H1 (cell line): Measurements from ENCODE around the gene OLFML2B. TPM values are rescaled to one million over a fixed set of nuclear protein-coding genes. Genes with fewer than 3 reads are reported as not detected.

ENCODE experiments used
- CTCF ChIA-PET: fragments of 300-600 bp; sonication (Branson Sonifier 250); formaldehyde crosslinking; loops from one replicate; lab custom pipeline; 2021; ENCODE audit not compliant: partially characterized antibody; lab: Charles Lee
- POLR2A ChIA-PET: fragments of 300-600 bp; sonication (Branson Sonifier 250); formaldehyde crosslinking; loops from one replicate; lab custom pipeline; 2021; ENCODE audit warnings: inconsistent platforms; ENCODE audit not compliant: partially characterized antibody; lab: Charles Lee
- DNase-seq, 2 experiments: peaks; one replicate each; pipeline versions ENCODE4 v3.0.0 to v3.0.0-alpha.2; 2010 to 2022; ENCODE audit warnings: low spot score in 2 of 2, low read depth in 1 of 2, mixed read lengths in 1 of 2
- FAIRE-seq: peaks from 2 replicates; lab custom pipeline; 2011; peaks lifted over from hg19 to GRCh38; lab: Jason Lieb, UNC
- H2AFZ ChIP-seq: 2 replicates; pipeline ENCODE4 v1.8.1; 2012; ENCODE audit warnings: low read length, inconsistent platforms
- H2AK5ac ChIP-seq: 2 replicates; pipeline ENCODE4 v1.6.1; 2013; ENCODE audit warnings: low read depth, low read length
- H2BK120ac ChIP-seq: replicated peaks from 2 replicates; pipeline ENCODE3; 2013; ENCODE audit warnings: low read depth, low read length, inconsistent platforms
- H2BK12ac ChIP-seq: 2 replicates; pipeline ENCODE4 v1.6.1; 2013; ENCODE audit warnings: low read depth, low read length
- H2BK15ac ChIP-seq: 2 replicates; pipeline ENCODE4 v1.6.1; 2013; ENCODE audit warnings: low read length
- H2BK20ac ChIP-seq: 2 replicates; pipeline ENCODE4 v1.6.1; 2013; ENCODE audit warnings: low read length
- H2BK5ac ChIP-seq: 2 replicates; pipeline ENCODE4 v1.6.1; 2013; ENCODE audit warnings: low read depth, low read length
- H3K14ac ChIP-seq: 2 replicates; pipeline ENCODE4 v1.6.1; 2013; ENCODE audit warnings: inconsistent platforms; ENCODE audit not compliant: insufficient read length
- H3K18ac ChIP-seq: 2 replicates; pipeline ENCODE4 v1.6.1; 2013; ENCODE audit warnings: low read length; ENCODE audit errors: extremely low read depth
- H3K23ac ChIP-seq: 2 replicates; pipeline ENCODE4 v1.6.1; 2013; ENCODE audit warnings: inconsistent platforms; ENCODE audit not compliant: insufficient read length
- H3K23me2 ChIP-seq: 2 replicates; pipeline ENCODE4 v1.6.1; 2013; ENCODE audit warnings: low read depth, low read length
- H3K27ac ChIP-seq: 2 replicates; pipeline ENCODE4 v1.6.1; 2011; ENCODE audit warnings: low read depth, low read length, inconsistent platforms
- H3K27me3 ChIP-seq, 4 experiments: replicated peaks in 1 of 4; 1 replicate in 1 of 4; 2 replicates in 3 of 4; pipeline versions ENCODE4 v1.6.1 to v1.8.1; 2011 to 2013; ENCODE audit warnings: low read length in 3 of 4, mild to moderate bottlenecking in 3 of 4, inconsistent platforms in 2 of 4, mixed read lengths in 2 of 4, moderate library complexity in 1 of 4; ENCODE audit not compliant: control insufficient read depth in 3 of 4, insufficient read depth in 3 of 4; ENCODE audit errors: extremely low read depth in 1 of 4
- H3K36me3 ChIP-seq, 4 experiments: 2 replicates each; pipeline versions ENCODE4 v1.6.1 to v1.8.1; 2011 to 2013; ENCODE audit warnings: mild to moderate bottlenecking in 4 of 4, low read length in 3 of 4, moderate library complexity in 2 of 4, control low read depth in 1 of 4, inconsistent platforms in 1 of 4; ENCODE audit not compliant: insufficient read depth in 4 of 4, control insufficient read depth in 2 of 4
- H3K4ac ChIP-seq: replicated peaks from 2 replicates; pipeline ENCODE3; 2013; ENCODE audit warnings: low read length, low read depth, mixed read lengths, inconsistent platforms; ENCODE audit not compliant: insufficient read length
- H3K4me1 ChIP-seq, 4 experiments: replicated peaks in 1 of 4; 1 replicate in 1 of 4; 2 replicates in 3 of 4; pipeline versions ENCODE4 v1.6.1 to v1.8.1; 2011 to 2013; ENCODE audit warnings: low read length in 3 of 4, inconsistent platforms in 2 of 4, mixed read lengths in 1 of 4; ENCODE audit not compliant: insufficient read depth in 4 of 4, control insufficient read depth in 3 of 4
- H3K4me2 ChIP-seq, 2 experiments: 2 replicates each; pipeline versions ENCODE4 v1.6.1 to v1.8.1; 2011 to 2013; ENCODE audit warnings: low read depth in 2 of 2, low read length in 2 of 2, control low read depth in 1 of 2, inconsistent platforms in 1 of 2, mild to moderate bottlenecking in 1 of 2; ENCODE audit not compliant: insufficient read depth in 1 of 2
- H3K4me3 ChIP-seq, 4 experiments: fragments of 200-600, 300-600 bp in 1 of 4; sonication (generic), shearing (Covaris generic), sonication (Bioruptor Twin) in 1 of 4; 2 replicates each; pipeline versions ENCODE4 v1.5.1 to v1.8.1; 2011 to 2016; ENCODE audit warnings: low read length in 4 of 4, low read depth in 3 of 4, control low read depth in 2 of 4, inconsistent platforms in 2 of 4, mild to moderate bottlenecking in 2 of 4, mixed read lengths in 1 of 4, moderate library complexity in 1 of 4; ENCODE audit not compliant: insufficient read depth in 2 of 4; ENCODE audit errors: extremely low read depth in 1 of 4
- H3K56ac ChIP-seq: replicated peaks from 2 replicates; pipeline ENCODE3; 2013; ENCODE audit warnings: low read depth, mild to moderate bottlenecking, mixed read lengths, low read length, inconsistent platforms; ENCODE audit not compliant: insufficient read length
- H3K79me1 ChIP-seq: 2 replicates; pipeline ENCODE4 v1.6.1; 2013; ENCODE audit warnings: low read depth, low read length, control low read depth
- H3K79me2 ChIP-seq, 2 experiments: 2 replicates each; pipeline versions ENCODE4 v1.6.1 to v1.8.1; 2012 to 2013; ENCODE audit warnings: low read length in 2 of 2, mild to moderate bottlenecking in 2 of 2, inconsistent platforms in 1 of 2; ENCODE audit not compliant: insufficient read depth in 2 of 2, control insufficient read depth in 1 of 2
- H3K9ac ChIP-seq, 4 experiments: replicated peaks in 1 of 4; 1 replicate in 1 of 4; 2 replicates in 3 of 4; pipeline versions ENCODE4 v1.6.1 to v1.8.1; 2011 to 2013; ENCODE audit warnings: low read depth in 3 of 4, low read length in 3 of 4, control low read depth in 2 of 4, mild to moderate bottlenecking in 2 of 4, moderate library complexity in 2 of 4, inconsistent platforms in 1 of 4; ENCODE audit errors: extremely low read depth in 1 of 4
- H3K9me3 ChIP-seq, 2 experiments: 2 replicates each; pipeline versions ENCODE4 v1.6.1 to v1.8.1; 2012 to 2013; ENCODE audit warnings: mild to moderate bottlenecking in 2 of 2, moderate library complexity in 2 of 2, control low read depth in 1 of 2, inconsistent platforms in 1 of 2, low read depth in 1 of 2, low read length in 1 of 2, mixed read lengths in 1 of 2; ENCODE audit not compliant: insufficient read depth in 2 of 2
- H4K20me1 ChIP-seq, 2 experiments: replicated peaks in 1 of 2; 2 replicates each; pipeline versions ENCODE3 to v1.8.1; 2011 to 2013; ENCODE audit warnings: inconsistent platforms in 2 of 2, low read length in 2 of 2, mild to moderate bottlenecking in 1 of 2; ENCODE audit not compliant: insufficient read depth in 2 of 2, control insufficient read depth in 1 of 2
- H4K5ac ChIP-seq: 2 replicates; pipeline ENCODE4 v1.6.1; 2013; ENCODE audit warnings: low read length, low read depth, mixed read lengths, inconsistent platforms; ENCODE audit not compliant: insufficient read length
- H4K8ac ChIP-seq: 2 replicates; pipeline ENCODE4 v1.8.0; 2013; ENCODE audit warnings: mild to moderate bottlenecking, moderate library complexity, low read length, inconsistent platforms; ENCODE audit not compliant: insufficient read depth; ENCODE audit errors: extremely low read depth
- H4K91ac ChIP-seq: replicated peaks from 2 replicates; pipeline ENCODE3; 2013; ENCODE audit warnings: low read length, mixed read lengths, inconsistent platforms; ENCODE audit not compliant: insufficient read length
- CHD1 ChIP-seq: IDR thresholded peaks from 2 replicates; pipeline ENCODE4 v1.6.1; 2012; ENCODE audit warnings: low read depth, low read length, improper control_type of control experiment
- EGR1 ChIP-seq: IDR thresholded peaks from 2 replicates; pipeline ENCODE4 v1.6.1; 2011; ENCODE audit warnings: low read depth, low read length, borderline replicate concordance
- KDM5A ChIP-seq: fragments of 200-600 bp; IDR thresholded peaks from 2 replicates; pipeline ENCODE4 v1.7.1; 2012; ENCODE audit warnings: mild to moderate bottlenecking, low read length, inconsistent platforms, mixed read lengths
- NANOG ChIP-seq: IDR thresholded peaks from 2 replicates; pipeline ENCODE4 v1.6.1; 2011; ENCODE audit warnings: low read length, low read depth, mild to moderate bottlenecking, inconsistent platforms; ENCODE audit not compliant: insufficient read depth, poor library complexity, severe bottlenecking
- POU5F1 ChIP-seq: IDR thresholded peaks from 2 replicates; pipeline ENCODE4 v1.6.1; 2011; ENCODE audit warnings: low read depth, mild to moderate bottlenecking, low read length, moderate library complexity
- RXRA ChIP-seq: IDR thresholded peaks from 2 replicates; pipeline ENCODE4 v1.6.1; 2011; ENCODE audit warnings: low read depth, mild to moderate bottlenecking, low read length, moderate library complexity; ENCODE audit not compliant: insufficient read depth
- SIRT6 ChIP-seq: IDR thresholded peaks from one replicate; pipeline ENCODE4 v1.7.1; 2012; ENCODE audit warnings: low read length, inconsistent platforms
- SP4 ChIP-seq: IDR thresholded peaks from 2 replicates; pipeline ENCODE4 v1.6.1; 2012; ENCODE audit warnings: low read length, inconsistent platforms
- WGBS, 2 experiments: shearing (Covaris generic) in 1 of 2; methylation state at CpG; one replicate each; pipeline versions ENCODE4 v1.1.6 to v1.1.7; 2013 to 2015; ENCODE audit warnings: low lambda C conversion rate in 2 of 2, mixed read lengths in 2 of 2, inconsistent platforms in 1 of 2, low coverage in 1 of 2, missing lambda C conversion rate in 1 of 2; ENCODE audit not compliant: insufficient replicate concordance in 2 of 2, insufficient coverage in 1 of 2, insufficient read length in 1 of 2; ENCODE audit errors: extremely low coverage in 1 of 2, missing lambda C conversion rate in 1 of 2; 5-methylcytosine and 5-hydroxymethylcytosine counted together
- polyA plus RNA-seq, 7 experiments: library from polyadenylated mRNA; depleted of rRNA in 3 of 7; stranded (reverse) in 5 of 7; unstranded in 2 of 7; fragments of >200 nt in 5 of 7; fragments of 200-250 nt in 2 of 7; gene quantifications; 1 replicate in 5 of 7; 2 replicates in 1 of 7; 4 replicates in 1 of 7; pipeline versions ENCODE4 v1.2.1 to v1.2.3, GENCODE V29; 2011 to 2013; ENCODE audit warnings: missing spikeins in 2 of 7, mixed read lengths in 2 of 7
- total RNA-seq: library from RNA; stranded (reverse); fragmentation: NEBNext Ultra II Directional; extraction: Animal tissue kit (Norgen Biotek cat#: 25700); gene quantifications from 2 replicates; pipeline ENCODE4 v1.2.1, GENCODE V29; 2021

Gene OLFML2B
- total and polyA plus RNA-seq, 2 of the 8 experiments (the other 6 are each of a cell fraction or from before 2014, with no cell fraction given) = 6.5 to 10.4 TPM

GRCh38 chr1:161952607-161953172 lies 71.0 kb downstream of the OLFML2B start:
- H4K8ac ChIP-seq = no peak overlapping the region
- no peaks in the 10 kb centered on the region for H3K36me3 ChIP-seq
- H2AK5ac ChIP-seq = no peak overlapping the region
- H3K27ac ChIP-seq = no peak overlapping the region
- no peak overlapping the region for H3K4me2 ChIP-seq
- H3K79me2 ChIP-seq = no peaks in the 10 kb centered on the region
- no peaks in the 10 kb centered on the region for H3K9me3 ChIP-seq
- no peak overlapping the region for H3K18ac ChIP-seq
- H2BK5ac ChIP-seq = no peak overlapping the region
- POLR2A ChIA-PET = no interaction called here
- H3K9ac ChIP-seq = no peak overlapping the region
- H3K4ac ChIP-seq = no peak overlapping the region
- H3K14ac ChIP-seq = no peak overlapping the region
- no peak for DNase-seq
- H3K27me3 ChIP-seq = no peaks in the 10 kb centered on the region
- no peaks in the 10 kb centered on the region for H4K20me1 ChIP-seq
- FAIRE-seq = no peak
- no peaks in the 10 kb centered on the region for H3K23me2 ChIP-seq
- 95% methylated on average over 3 of the region's 3 CpGs; no CpG with 5 or more reads in 1 of the 2 experiments for WGBS, 2 experiments
- no peak overlapping the region for H3K56ac ChIP-seq
- no peak overlapping the region for H3K23ac ChIP-seq
- H2AFZ ChIP-seq = no peak overlapping the region
- no peak overlapping the region for H2BK20ac ChIP-seq
- H3K4me1 ChIP-seq = no peaks in the 10 kb centered on the region
- H2BK12ac ChIP-seq = no peak overlapping the region
- H2BK120ac ChIP-seq = no peak overlapping the region
- H2BK15ac ChIP-seq = no peak overlapping the region
- TF ChIP-seq EGR1 (no peak), POU5F1 (no peak), NANOG (no peak), RXRA (no peak), KDM5A (no peak), SIRT6 (no peak), SP4 (no peak), CHD1 (no peak)
- TF ChIP-seq, all 59 proteins: peak for 0
- CTCF ChIA-PET = interaction anchor here (0.9 to 1.9 kb wide), 3 partner anchors 8 to 84 kb away, joined by 3 to 6 read pairs (median 4); no protein-coding TSS in a partner anchor
- H3K4me3 ChIP-seq = no peak overlapping the region
- H4K5ac ChIP-seq = no peak overlapping the region
- H3K79me1 ChIP-seq = no peaks in the 10 kb centered on the region
- no peak overlapping the region for H4K91ac ChIP-seq
